HG02970 (cell line): ENCODE results near the gene MITF.

Source experiments
- ATAC-seq: cut with Tn5 transposase; IDR thresholded peaks from one replicate; pipeline ENCODE4 v1.9.1; 2021; ENCODE audit warnings: mild to moderate bottlenecking, moderate library complexity, moderate number of reproducible peaks; ENCODE audit not compliant: unreplicated experiment, low FRiP score

Gene MITF

GRCh38 chr3:69753179-69753775 is 14.0 kb downstream of the MITF start:
- ATAC-seq: no peak

GRCh38 chr3:69755795-69756194 is 16.5 kb downstream of the MITF start:
- no peak for ATAC-seq

DNA sequence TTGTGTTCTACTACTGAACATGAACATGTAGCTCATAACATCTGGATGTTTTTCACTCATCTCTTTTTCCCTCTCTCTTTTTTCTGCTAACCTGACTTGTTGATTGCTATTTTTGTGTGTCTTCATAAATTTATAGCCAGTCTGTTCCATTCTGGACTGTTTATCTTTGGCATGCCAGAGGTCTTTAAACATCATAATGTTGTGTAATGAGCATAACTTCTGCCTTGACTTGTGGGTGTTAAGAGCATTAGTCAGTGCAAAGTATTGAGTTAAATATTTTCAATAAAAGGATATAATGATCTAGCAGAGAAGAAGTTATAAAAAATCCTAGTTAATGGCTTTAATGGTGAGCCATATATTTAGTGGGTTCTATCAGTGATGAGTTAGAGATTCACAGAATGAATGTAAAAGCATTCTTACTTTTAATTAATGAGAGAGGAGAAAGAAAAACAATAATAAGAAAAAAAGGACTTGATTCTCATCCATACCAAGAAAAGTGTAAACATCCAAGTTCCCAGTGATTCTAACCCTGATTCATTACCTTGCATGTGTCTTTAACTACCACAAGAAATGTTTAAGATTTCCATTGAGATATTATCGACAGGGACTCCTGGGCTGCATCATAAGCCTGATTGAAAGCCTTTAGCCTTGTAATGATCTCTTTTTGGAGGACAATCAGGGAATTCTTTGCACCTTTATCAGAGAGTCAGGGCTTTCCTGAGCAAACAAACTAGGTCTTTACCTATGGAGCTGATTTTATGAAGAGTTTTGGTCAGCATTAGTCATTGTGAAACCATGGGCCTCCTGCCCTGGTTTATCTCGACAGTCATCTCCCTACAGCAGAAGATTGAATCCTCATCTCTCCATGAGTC is 22.9 kb downstream of the MITF start:
- no peak for ATAC-seq

GRCh38 chr3:69762768-69763229 is 23.5 kb downstream of the MITF start:
- ATAC-seq: no peak

DNA sequence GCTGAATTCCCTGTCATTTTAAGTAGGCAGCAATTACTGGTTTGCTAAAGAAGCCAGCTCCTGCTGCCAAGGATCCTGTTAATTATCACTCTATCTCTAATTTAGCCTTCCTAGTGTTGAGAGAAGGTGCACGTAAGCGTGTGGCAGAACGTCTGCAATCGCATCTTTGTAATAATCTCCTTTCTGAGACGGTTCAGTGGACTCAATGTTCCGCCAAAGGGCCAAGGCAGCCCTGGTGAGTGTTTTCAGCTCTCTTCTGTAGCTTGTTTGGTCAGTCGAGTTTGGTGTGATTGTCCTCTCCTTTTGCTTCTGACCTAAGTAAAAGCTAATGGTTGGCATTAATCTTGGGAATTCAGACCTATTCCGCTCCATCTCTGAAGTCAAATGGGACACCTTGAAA is 24.2 kb downstream of the MITF start:
- no peak for ATAC-seq

DNA sequence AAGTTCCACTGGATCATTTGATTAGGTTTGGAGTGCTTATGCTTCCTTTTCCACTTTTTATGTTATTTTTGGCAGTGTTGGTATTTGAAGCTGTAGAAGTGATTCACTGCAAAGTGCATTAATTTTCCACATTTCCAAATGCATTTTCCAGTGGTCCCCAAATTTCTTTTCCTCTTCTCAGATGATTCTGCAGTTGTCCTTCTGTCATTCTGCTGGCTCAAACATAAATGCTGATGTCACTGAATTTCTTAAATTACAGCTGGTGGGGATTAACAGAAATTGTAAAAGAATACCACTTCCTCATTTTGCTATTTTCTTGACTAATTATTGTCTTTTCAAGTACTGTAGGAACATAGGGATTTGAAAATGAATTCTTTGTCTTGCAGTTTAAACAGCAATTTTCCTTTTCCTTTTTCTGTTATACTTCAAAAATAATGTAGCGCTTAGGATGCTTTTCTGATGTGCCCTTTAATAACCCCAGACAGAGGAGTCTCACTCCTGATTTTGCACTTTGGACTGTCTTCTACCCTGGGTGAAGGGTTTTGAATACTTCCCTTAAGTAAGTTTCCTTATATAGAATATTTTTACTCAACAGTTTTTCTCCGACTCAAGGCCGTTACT is 25.0 kb downstream of the MITF start:
- ATAC-seq: no peak

GRCh38 chr3:69764861-69765260 is 25.6 kb downstream of the MITF start:
- ATAC-seq: no peak

DNA sequence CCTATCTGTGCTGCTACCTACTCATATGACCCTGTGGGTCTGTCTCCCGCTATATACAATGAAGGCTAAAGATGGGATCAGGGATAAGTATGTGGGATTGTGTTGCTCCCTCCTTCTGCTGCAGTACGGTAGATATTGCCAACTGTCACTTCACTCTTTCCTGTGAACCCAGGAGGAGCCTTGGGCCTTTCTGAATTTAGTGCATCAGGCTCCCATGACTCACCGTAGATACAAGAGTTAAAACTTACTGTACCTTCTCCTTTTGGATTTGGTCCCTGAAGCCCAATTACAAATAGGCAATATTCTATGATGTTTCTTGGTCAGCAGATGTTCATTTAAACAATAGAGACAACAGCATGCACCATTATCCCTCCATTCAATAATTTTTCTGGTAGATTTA is 27.4 kb downstream of the MITF start:
- no peak for ATAC-seq

- no peak for ATAC-seq
These were observed 28.3 kb downstream of the MITF start for GRCh38 chr3:69767571-69767970.

DNA sequence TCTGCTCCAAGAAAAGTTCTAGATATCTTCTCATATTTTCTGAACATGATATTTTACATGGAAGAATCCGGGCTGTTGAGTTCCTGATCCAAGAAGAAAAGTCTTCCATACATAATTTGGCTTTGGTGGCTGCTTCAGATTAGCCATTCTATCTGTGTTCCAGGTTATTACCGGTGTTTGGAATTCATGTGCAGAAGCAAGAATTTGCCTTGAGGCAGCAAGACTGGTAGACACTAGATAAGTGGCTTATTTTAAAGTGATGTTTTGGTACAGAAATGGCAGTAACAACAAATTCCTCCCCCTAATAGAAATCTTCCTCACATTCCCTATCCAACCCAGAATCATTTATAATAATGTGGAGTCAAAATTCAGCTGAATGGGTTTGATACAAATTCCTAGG is 29.2 kb downstream of the MITF start:
- no peak for ATAC-seq

GRCh38 chr3:69770219-69770618 is 31.0 kb downstream of the MITF start:
- ATAC-seq: no peak

DNA sequence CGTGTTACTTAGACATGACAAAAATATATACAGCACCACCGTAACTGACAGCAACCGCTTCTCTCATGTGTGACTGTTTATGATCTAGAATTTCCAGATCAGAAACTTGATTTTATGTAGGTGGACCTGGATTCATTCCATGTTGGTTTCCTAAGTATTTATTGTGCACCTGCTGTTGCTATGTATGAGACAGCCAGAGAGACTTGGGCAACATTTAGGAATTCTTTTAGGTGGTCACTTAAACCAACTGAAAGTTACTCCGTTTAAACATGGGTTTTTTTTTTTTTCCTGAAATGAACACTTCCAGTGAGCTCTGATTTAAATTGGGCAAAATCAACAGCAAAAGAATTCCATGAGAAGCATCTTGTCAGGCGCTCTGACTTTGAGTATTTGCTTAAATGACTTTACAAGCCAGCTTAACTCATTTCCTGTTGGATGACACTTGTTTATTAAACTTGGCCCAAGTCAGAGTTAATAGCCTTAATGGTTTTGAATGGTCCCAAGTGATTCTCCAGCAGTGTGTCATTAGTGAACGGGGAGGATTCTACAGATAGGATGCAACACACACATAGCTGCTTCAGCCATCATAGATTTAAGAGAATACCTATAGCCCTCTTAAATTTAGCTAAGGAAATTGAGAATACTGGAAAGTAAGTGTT is 31.8 kb downstream of the MITF start:
- ATAC-seq: no peak

GRCh38 chr3:69772152-69772867 is 33.0 kb downstream of the MITF start:
- ATAC-seq: no peak

DNA sequence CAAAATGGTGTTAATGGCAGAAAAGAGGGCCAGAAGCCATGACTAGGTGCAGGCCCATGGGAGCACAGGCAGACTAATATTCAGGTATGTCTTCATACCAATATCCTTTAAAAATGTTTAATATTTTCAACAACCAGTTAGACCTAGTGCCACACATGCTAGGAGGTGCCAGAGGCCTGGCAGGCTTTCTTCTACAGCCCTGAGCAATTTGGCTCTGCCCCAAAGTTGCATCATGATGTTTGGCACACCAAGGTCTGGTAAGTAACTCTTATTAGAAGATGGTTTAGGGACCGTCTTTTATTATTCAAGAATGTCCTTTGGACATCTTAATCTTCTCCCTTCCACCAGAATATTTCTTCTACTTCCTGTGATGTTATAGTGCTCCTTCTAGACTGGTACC is 34.8 kb downstream of the MITF start:
- no peak for ATAC-seq

DNA sequence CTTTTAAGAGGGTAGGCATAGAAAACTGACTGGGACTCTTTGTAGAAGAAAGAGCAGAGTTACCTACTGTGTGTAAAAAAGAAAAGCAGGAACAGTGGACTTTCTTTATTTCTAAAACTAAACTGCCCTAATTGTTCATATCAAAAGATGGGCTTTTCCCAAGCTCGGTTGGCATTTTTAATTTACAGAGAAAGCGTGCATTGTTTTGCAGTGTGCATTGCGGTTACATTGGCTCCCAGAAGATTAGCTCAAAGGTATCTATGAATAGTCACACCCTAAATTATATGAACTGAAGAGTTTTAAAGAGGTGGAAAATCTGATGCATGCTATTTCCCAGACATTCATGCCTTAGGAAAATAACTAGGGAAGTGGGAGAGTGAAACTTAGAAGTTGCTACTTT is 36.5 kb downstream of the MITF start:
- no peak for ATAC-seq

DNA sequence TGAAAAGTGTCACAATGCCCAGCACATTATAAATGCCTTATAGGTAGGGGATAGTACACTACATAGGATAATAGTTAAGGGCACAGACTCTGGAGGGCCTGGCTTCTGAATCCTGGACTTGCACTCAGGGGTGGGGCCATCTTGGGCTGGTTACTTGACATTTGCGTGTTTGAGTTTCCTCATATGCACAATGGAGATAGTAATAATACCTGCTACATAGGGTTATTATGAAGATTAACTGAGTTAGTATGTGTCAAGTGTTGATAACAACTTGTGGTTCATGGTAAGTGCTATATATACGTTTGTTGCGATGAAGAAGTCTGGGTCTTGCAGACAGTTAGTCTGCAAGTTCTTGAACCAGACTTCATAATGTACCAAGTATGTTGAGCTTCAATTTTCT is 37.0 kb downstream of the MITF start:
- no peak for ATAC-seq

DNA sequence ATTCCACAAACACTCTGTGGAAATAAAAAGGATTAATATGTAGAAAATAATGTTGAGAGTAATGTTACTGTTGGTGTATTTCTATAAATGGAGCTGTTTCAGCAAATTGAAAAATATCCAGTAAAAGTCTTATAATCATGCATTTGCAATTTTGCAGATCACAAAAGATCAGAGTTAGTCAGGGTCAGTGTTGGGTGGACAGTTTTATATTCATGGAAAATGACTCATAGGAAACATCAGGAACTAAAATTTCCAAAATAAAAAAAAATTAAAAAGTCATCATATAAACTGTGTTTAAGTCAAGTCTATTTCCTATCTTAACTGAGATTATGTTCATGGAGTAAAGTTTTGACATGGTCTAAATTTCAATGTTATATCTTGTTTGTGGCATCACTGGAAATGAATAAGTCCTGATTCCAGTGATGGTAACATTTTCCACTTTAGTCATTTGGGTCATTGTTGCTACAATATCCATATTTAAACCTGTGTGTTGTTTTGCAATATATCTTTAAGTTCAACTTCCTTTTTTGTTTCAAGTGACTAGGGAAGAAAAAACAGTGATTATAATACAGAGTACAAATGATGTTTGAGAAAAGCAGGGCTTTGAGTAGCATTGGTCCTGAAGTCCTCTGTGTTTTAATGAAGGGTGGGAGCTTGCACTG is 37.8 kb downstream of the MITF start:
- ATAC-seq: no peak

DNA sequence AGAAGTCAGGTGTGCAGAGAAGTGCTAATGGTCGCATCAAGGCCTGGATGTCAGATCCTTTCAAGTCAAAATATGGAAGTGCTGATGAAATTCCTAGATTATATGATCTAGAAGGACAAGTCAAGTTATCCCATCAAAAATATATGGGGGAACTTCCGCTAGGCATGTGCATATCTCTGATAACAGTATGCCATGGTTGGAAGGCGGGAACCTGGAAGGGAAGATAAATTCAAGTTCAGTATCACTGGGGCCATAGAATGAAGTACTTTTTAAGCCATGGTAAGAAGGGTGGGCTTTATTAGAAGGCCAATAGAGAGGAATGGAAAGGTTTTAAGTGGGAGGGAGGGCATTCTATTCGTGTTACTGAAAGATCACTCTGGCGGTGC is 38.3 kb downstream of the MITF start:
- no peak for ATAC-seq

DNA sequence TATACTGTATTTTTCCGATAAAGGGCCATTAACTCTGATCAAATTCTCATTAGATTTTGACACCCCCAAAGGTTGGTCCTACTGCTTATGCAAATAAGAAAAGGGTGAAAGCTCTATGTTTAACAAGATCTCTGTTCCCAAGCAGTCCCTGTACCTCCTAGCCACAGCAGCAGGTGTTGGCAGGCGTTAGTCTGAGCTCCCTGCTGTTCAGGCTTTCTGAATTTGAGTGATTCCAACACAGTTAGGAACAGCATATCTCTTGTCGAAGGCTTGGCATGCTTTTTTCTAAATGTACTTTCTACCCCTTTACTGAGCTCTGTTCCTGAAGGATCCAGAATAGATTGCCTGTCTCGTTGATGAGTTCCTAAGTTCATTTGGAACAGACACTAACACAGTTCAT is 42.3 kb downstream of the MITF start:
- no peak for ATAC-seq

- no peak for ATAC-seq
These were observed 45.8 kb downstream of the MITF start for GRCh38 chr3:69784954-69785514.
